ENCODE measurements around the gene KATNAL1.
"Not testable (repeated sequence)": the region's sequence is repeated elsewhere in the genome, so short reads cannot be mapped to it uniquely, and the experiment has no call there.

Gene KATNAL1

DNA sequence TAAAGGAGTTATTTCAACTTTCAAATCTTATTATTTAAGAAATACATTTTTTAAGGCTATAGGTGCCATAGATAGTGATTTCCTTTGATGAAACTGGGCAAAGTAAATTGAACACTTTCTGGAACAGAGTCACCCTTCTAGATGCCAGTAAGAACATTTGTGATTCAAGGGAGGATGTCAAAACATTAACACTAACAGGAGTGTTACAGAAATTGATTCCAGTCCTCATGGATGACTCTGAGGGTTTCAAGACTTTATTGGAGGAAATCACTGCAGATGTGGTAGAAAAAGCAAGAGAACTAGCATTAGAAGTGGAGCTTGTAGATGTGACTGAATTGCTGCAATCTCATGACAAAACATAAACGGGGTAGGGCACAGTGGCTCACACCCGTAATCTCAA lies 12.2 kb downstream of the KATNAL1 start:
- POLR2A ChIA-PET = no interaction called here
- no peak for DNase-seq (ENCODE audit: extremely low spot score)
- TF ChIP-seq TARDBP (IDR thresholded peaks at IDR 0.05) = no peak
- TF ChIP-seq CTBP1 (IDR thresholded peaks at IDR 0.05; ENCODE audit: borderline replicate concordance) = no peak
- no peak for TF ChIP-seq FOXK2 (IDR thresholded peaks at IDR 0.05)
- TF ChIP-seq, protein P1, sequence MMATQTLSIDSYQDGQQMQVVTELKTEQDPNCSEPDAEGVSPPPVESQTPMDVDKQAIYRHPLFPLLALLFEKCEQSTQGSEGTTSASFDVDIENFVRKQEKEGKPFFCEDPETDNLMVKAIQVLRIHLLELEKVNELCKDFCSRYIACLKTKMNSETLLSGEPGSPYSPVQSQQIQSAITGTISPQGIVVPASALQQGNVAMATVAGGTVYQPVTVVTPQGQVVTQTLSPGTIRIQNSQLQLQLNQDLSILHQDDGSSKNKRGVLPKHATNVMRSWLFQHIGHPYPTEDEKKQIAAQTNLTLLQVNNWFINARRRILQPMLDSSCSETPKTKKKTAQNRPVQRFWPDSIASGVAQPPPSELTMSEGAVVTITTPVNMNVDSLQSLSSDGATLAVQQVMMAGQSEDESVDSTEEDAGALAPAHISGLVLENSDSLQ (IDR thresholded peaks at IDR 0.05) = no peak
- CTCF ChIA-PET = no interaction called here

DNA sequence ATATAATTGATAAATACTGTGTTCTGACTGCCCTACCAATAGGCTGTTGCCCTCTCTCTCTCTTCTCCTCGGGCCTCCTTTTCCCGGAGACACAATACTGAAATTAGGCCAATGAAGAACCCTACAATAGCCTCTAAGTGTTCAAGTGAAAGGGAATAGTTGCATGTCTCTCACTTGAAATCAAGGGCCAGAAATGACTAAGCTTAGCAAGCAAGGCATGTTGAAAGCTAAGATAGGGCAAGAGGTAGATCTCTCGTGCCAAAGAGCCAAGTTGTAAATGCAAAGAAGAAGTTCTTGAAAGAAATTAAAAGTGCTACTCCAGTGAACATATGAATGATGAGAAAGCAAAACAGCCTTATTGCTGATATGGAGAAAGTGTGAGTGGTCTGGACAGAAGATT lies 13.3 kb downstream of the KATNAL1 start:
- CTCF ChIA-PET = no interaction called here
- TF ChIP-seq FOXK2 (IDR thresholded peaks at IDR 0.05) (no peak), TARDBP (IDR thresholded peaks at IDR 0.05) (no peak), NFRKB (IDR thresholded peaks at IDR 0.05) (no peak), ELF4 (IDR thresholded peaks at IDR 0.05) (no peak), BHLHE40 (IDR thresholded peaks at IDR 0.05; ENCODE audit: borderline replicate concordance) (no peak), SP1 (IDR thresholded peaks at IDR 0.05) (no peak), CTBP1 (IDR thresholded peaks at IDR 0.05; ENCODE audit: borderline replicate concordance) (no peak), FOXA1 (IDR thresholded peaks at IDR 0.05) (no peak), FOXM1 (IDR thresholded peaks at IDR 0.05; ENCODE audit: borderline replicate concordance) (no peak), LEF1 (IDR thresholded peaks at IDR 0.05; ENCODE audit: borderline replicate concordance) (no peak), SUZ12 (IDR thresholded peaks at IDR 0.05) (no peak), ARNT (IDR thresholded peaks at IDR 0.05) (no peak), HDGF (IDR thresholded peaks at IDR 0.05; ENCODE audit: borderline replicate concordance) (no peak), L3MBTL2 (conservative IDR thresholded peaks at IDR 0.05) (no peak)
- TF ChIP-seq, protein P1 (IDR thresholded peaks at IDR 0.05) = no peak
- POLR2A ChIA-PET = no interaction called here
- DNase-seq (ENCODE audit: extremely low spot score) = no peak

DNA sequence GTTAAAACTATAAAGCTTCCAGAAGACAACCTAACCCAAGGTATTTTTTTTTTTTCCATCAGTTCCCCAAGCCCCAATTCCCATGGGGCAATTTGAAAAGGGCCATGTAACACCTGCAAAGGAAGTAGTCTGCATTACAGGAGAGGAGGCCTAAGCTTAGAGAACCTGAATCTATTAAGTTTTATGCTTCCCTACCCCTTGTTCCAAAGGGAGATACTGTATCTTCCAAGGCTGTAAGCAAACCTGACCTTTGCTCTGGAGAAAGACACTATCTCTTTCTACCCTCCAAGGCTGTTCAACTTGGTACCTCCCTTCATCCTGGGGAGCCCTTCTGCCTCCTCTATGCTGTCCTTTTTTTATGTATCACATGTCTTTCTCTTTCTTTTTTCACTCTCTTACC lies 15.0 kb downstream of the KATNAL1 start:
- no peak for DNase-seq (ENCODE audit: extremely low spot score)
- ChIA-PET POLR2A (no interaction called here), CTCF (no interaction called here)
- no peak for TF ChIP-seq ARNT (IDR thresholded peaks at IDR 0.05)
- TF ChIP-seq FOXK2 (IDR thresholded peaks at IDR 0.05) = no peak
- no peak for TF ChIP-seq SP1 (IDR thresholded peaks at IDR 0.05)
- TF ChIP-seq FOXA1 (IDR thresholded peaks at IDR 0.05) = no peak
- no peak for TF ChIP-seq NFRKB (IDR thresholded peaks at IDR 0.05)
- TF ChIP-seq L3MBTL2 (conservative IDR thresholded peaks at IDR 0.05) = no peak
- no peak for TF ChIP-seq BHLHE40 (IDR thresholded peaks at IDR 0.05; ENCODE audit: borderline replicate concordance)
- no peak for TF ChIP-seq ZNF384 (IDR thresholded peaks at IDR 0.05)
- TF ChIP-seq CTBP1 (IDR thresholded peaks at IDR 0.05; ENCODE audit: borderline replicate concordance) = no peak

DNA sequence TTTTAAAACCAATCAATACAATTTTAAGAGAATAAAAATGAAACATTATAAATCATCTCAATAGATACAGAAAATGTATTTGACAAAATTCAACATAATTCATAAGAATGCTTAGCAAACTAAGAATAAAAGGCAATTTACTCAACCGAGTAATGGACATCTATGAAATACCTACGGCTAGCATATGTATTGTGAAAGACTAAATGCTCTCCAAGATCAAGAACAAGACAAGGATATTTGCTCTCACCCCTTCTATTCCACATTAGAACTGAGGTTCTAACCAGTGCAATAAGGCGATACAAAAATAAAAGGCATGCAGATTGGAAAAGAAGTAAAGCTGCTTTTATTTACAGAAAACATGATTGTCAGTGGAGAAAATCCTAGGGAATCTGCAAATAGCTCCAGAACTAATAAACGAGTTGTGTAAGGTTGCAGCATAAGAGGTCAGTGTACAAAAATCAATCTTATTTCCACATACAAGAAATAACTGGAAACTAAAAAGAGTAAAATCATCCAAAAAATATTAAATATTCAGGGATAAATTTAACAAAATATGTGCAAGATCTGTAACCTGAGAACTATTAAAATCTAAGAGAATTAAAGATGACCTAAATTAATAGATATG lies 16.4 kb downstream of the KATNAL1 start:
- ChIA-PET POLR2A (no interaction called here), CTCF (no interaction called here)
- DNase-seq (ENCODE audit: extremely low spot score) = no peak
- no peak for TF ChIP-seq ZNF384 (IDR thresholded peaks at IDR 0.05)

DNA sequence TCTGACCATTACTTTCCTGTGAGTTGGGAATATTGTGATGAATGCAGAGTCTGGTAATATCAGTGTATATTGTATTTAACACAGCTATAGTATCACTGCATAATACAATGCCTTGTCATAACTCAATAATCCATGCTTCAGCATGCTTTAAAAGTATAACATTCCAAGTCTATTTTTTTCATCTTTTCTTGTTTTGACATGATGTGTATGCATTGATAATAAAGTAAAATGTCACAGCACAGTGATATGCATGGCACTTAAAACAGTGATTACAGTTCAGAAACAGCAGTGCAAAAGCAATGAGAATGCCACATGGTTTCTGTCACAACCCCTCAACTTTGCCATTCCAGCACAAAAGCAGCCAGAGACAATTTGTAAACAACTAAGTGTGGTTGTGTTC lies 17.8 kb downstream of the KATNAL1 start:
- ChIA-PET POLR2A (no interaction called here), CTCF (no interaction called here)
- no peak for DNase-seq (ENCODE audit: extremely low spot score)
- TF ChIP-seq HDGF (IDR thresholded peaks at IDR 0.05; ENCODE audit: borderline replicate concordance) = no peak
- TF ChIP-seq FOXA1 (IDR thresholded peaks at IDR 0.05) = no peak
- TF ChIP-seq NFRKB (IDR thresholded peaks at IDR 0.05) = no peak
- TF ChIP-seq TARDBP (IDR thresholded peaks at IDR 0.05) = no peak
- no peak for TF ChIP-seq BHLHE40 (IDR thresholded peaks at IDR 0.05; ENCODE audit: borderline replicate concordance)
- no peak for TF ChIP-seq ZNF384 (IDR thresholded peaks at IDR 0.05)
- TF ChIP-seq SUZ12 (IDR thresholded peaks at IDR 0.05) = no peak
- no peak for TF ChIP-seq FOXK2 (IDR thresholded peaks at IDR 0.05)
- TF ChIP-seq ELF4 (IDR thresholded peaks at IDR 0.05) = no peak
- no peak for TF ChIP-seq FOXM1 (IDR thresholded peaks at IDR 0.05; ENCODE audit: borderline replicate concordance)
- TF ChIP-seq SP1 (IDR thresholded peaks at IDR 0.05) = no peak
- no peak for TF ChIP-seq ARNT (IDR thresholded peaks at IDR 0.05)

DNA sequence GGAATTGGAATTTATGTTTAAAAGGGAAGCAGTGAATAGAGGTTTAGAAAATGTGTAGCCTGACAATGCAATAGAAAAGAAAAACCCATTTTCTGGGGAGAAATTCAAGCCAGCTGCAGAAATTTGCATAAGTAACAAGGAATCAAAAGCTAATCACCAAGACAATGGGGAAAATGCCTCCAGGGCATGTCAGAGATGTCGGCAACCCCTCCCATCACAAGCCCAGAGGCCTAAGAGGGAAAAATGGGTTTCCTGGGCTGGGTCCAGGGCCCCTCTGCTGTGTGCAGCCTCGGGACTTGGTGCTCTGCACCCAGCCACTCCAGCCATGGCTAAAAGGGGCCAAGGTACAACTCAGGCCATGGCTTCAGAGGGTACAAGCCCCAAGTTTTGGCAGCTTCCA lies 21.3 kb downstream of the KATNAL1 start:
- CTCF ChIA-PET; DNase-seq (ENCODE audit: extremely low spot score); POLR2A ChIA-PET: not testable (repeated sequence)

DNA sequence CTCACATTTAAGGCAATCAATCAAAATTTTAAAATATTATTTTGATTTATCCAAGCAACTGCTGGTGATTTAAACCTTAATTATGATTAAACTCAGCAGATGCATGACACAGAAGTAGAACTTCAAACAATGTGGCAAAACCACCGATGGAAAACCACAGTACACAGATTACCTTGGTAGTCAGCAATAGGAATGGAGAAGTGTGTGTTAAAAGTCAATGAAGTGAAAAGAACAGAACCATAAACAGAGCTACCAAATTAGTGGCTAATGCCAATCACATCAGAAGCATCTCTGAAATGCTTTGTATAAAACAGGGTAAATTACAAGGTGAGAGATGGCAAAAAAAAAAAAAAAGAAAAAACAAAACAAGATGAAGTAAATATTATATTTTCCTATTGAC lies 31.2 kb downstream of the KATNAL1 start:
- ChIA-PET CTCF (no interaction called here), POLR2A (no interaction called here)
- DNase-seq (ENCODE audit: extremely low spot score) = no peak

More for the DNA sequence above, 31.2 kb downstream of the KATNAL1 start:
- no peak for TF ChIP-seq TARDBP (IDR thresholded peaks at IDR 0.05)
- TF ChIP-seq LEF1 (IDR thresholded peaks at IDR 0.05; ENCODE audit: borderline replicate concordance) = no peak
- no peak for TF ChIP-seq L3MBTL2 (conservative IDR thresholded peaks at IDR 0.05)
- TF ChIP-seq SUZ12 (IDR thresholded peaks at IDR 0.05) = no peak
- TF ChIP-seq HDGF (IDR thresholded peaks at IDR 0.05; ENCODE audit: borderline replicate concordance) = no peak
- TF ChIP-seq FOXA1 (IDR thresholded peaks at IDR 0.05) = no peak
- TF ChIP-seq, protein P1 (IDR thresholded peaks at IDR 0.05) = no peak
- TF ChIP-seq ZNF384 (IDR thresholded peaks at IDR 0.05) = no peak
- TF ChIP-seq ARNT (IDR thresholded peaks at IDR 0.05) = no peak
- no peak for TF ChIP-seq BHLHE40 (IDR thresholded peaks at IDR 0.05; ENCODE audit: borderline replicate concordance)
- TF ChIP-seq SP1 (IDR thresholded peaks at IDR 0.05) = no peak
- no peak for TF ChIP-seq FOXM1 (IDR thresholded peaks at IDR 0.05; ENCODE audit: borderline replicate concordance)

All from HEK293T (cell line).